GM19193 (cell line): ENCODE data around the gene CAPG.
A peak's percentile ranks its signal among the peaks of the same experiment; 100 is the strongest.

Experiments used
- POLR2A ChIP-seq: IDR thresholded peaks from 4 replicates; pipeline ENCODE4 v1.6.1; 2011; ENCODE audit not compliant: insufficient read depth, insufficient read length; ENCODE audit errors: extremely low read depth

CAPG gene, protein sequence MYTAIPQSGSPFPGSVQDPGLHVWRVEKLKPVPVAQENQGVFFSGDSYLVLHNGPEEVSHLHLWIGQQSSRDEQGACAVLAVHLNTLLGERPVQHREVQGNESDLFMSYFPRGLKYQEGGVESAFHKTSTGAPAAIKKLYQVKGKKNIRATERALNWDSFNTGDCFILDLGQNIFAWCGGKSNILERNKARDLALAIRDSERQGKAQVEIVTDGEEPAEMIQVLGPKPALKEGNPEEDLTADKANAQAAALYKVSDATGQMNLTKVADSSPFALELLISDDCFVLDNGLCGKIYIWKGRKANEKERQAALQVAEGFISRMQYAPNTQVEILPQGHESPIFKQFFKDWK

DNA sequence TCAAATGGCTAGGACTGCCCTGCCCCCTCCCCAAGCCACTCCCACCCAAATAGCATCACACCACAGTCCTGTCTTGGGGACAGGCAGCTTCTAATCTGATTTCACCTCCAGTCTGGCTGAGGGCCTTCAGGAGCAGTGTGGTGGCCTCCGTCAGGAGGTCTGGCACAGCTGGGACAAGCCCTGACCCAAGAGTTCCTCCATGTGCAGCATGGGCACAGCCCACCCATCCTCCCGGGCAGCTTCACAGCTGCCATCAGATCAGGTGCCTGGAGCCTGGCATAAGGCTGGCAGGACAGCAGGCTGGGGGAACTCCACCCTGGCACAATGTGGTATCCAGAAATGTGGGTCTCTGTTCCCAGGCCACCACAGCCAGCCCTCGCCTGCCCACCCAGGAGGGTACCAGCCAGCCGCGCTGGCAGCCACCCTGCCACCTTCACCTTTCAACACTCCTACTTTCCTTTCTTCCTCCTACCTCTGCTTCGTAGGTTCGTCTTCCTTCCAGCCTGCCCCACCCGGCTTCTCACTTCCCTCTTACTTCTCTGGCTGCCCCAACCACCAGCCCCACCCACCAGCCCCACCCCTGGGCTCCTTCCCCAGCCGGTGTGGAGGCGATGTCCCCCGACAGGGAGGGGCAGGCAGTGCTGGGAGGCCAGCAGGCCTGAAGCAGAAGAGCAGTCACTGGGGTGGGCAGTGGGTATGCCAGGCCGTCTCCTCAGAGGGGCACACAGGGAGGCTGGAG, at the start of gene CAPG:
Gene CAPG (minus strand): TSS at position 522 of the 739 bp plus-strand sequence. CDS start 8,221 bp downstream, outside the sequence.
- TF ChIP-seq POLR2A = peak; percentile 56

DNA sequence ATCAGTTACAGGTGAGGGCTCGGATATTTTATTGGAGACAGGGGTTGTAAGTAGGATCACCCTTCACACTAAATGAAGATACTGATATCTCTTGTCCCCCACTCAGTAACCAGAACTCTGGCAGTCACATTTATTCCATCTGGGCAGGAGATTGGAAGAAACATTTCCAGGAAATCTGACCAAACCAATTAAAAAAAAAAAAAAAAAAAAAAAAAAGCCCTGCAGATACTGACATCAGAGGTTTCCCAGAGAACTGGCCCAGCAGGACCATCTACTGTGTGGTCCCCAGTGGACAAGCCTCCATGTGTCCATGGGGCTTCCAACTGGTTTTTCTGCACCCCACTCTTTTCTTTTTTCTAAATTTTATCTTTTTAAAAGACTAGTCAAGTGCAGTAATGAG, 49.6 kb upstream of the CAPG start:
- TF ChIP-seq POLR2A = no peak

DNA sequence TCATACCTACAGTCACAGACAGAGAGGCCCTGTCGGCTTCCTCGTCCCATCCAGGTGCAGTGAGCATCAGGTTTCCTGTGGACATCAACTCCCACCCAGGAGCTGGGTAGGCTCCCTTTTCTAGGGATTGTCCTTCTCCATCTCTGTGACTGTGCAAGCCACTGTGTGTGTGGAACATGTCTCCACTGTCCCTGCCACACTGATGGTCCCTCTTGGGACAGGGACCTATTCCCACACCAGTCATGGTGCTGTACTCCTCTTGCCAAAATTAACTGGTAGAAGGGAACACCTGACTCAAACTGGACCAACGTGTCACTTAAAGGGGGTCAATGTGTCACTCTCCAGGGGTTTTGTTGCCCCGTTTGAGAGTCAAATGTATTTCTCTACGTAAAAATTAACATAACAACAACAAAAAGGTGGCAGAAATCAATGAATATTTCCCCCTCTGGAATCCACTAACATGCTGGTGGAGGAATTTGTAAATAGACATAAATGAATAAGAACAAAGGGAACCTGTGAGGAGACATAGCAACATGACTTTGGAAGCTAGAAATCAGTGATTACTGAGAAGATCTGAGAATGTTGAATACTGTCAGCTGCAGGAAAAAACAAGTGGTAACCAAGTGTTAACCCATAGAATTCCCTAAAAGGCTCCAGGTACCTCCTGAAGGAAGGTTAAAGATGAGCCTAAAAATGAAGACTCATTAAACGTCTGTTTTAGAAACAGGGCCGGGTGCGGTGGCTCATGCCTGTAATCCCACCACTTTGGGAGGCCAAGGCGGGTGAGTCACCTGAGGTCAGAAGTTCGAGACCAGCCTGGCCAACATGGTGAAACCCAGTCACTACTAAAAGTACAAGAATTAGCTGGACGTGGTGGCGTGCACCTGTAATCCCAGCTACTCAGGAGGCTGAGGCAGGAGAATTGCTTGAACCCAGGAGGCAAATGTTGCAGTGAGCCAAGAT, 48.7 kb upstream of the CAPG start:
- no peak for TF ChIP-seq POLR2A

DNA sequence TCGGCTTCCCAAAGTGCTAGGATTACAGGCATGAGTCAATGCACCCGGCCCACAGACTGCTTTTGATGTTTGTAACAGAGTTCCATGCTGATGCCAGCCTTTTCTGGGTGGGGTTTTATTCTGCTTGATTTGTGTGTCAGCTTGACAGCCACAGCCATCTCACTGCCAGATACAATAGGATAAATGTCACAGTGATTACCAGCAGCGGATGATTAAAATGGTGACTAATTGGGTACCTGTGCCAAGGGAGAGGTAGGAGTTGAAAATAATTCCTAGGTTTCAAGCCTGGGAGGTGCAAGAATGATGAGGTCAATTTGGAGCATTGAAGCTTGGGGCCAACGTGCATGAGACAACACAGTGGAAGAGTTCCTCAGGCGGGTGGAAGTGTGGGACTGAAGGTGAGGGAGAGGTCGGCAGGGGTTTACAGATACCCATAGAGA, 47.7 kb upstream of the CAPG start:
- TF ChIP-seq POLR2A = no peak

DNA sequence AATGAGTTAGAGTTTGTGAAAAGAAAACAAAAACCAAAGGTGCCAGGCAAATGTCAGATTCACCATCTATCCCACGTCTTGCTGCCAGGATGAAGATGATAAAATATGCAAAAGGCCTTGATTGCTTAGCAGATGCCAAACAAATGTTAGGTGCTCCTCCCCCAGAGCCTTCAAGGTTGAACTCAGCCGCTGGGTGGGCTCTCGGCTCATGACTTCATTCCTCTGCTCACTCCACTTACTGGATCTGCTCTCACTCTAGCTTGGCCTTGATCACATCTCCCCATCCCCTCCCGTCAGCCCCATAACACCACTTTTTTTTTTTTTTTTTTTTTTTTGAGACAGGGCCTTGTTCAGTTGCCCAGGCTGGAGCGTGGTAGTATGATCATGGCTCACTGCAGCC, 46.9 kb upstream of the CAPG start:
- TF ChIP-seq POLR2A = no peak

DNA sequence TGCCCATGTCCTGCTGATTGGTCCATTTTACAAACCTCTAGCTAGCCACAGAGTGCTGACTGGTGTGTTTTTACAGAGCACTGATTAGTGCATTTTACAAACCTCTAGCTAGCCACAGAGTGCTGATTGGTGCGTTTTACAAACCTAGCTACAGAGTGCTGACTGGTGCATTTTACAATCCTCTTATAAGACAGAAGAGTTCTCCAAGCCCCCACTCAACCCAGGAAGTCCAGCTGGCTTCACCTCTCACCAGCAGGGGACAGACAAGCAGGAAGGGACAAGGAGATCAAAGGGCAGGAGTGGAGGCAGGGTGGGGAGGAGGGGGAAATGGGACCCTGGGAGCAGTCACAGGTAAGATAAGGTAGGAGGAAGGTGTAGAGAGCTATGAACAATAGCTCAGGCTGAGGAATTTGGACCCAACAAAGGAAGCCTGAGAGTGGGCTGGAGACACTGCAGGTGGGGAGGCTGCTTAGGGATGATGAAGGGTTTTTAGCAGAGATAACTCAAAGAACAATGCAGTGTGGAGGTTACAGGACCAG, 45.5 kb upstream of the CAPG start:
- no peak for TF ChIP-seq POLR2A

DNA sequence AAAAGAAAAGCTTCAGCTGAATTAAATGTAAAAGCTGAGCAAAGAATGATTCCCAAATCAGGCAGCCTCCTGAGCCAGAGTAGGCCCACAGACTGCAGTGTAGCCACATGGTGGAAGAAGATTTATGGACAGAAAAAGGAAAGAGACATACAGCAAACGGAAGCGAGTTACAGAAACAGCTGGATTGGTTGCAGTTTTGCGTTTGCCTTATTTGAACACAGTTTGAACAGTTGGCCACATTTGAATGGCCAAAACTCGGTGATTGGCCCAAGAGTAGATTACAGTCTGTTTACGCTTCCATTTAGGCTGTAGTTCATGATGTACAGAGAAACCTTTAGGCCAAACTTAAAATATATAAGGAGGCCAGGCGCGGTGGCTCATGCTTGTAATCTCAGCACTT, 43.4 kb upstream of the CAPG start:
- no peak for TF ChIP-seq POLR2A

DNA sequence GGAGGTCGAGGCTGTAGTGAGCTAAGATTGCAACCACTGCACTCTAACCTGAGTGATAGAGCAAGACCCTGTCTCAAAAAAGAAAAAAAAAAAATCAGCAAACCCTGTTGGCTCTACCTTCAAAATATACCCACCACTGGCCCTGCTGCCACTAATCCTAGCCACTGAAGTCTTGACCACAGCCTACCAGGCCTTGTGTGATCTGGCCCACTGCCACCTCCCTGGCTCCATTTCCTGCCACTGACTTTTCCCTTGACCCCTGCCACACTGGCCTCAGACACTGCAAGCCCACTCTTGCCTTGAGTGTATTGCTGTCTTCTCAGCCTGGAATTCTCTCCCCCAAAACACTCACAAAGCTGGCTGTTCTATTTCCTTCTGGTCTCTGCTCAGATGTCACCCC, 42.1 kb upstream of the CAPG start:
- no peak for TF ChIP-seq POLR2A

DNA sequence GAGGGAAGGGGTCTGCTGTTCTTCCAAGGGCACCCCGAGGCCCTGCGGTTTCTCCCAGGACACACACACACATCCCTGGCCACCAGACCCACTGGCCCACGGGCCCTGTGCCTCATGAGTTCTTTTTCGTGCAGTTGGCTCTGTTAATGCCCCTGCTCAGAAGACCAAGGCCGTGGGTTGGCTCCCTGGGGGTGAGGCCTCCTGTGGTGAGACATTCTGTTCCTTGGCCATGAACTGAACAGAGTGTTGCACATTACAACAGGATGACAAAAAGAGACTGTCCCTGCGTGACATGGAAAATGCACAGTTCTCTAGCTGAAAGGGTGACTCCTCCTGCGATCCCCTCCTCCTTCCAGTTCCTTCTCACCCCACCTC, 39.0 kb upstream of the CAPG start:
- TF ChIP-seq POLR2A = no peak

DNA sequence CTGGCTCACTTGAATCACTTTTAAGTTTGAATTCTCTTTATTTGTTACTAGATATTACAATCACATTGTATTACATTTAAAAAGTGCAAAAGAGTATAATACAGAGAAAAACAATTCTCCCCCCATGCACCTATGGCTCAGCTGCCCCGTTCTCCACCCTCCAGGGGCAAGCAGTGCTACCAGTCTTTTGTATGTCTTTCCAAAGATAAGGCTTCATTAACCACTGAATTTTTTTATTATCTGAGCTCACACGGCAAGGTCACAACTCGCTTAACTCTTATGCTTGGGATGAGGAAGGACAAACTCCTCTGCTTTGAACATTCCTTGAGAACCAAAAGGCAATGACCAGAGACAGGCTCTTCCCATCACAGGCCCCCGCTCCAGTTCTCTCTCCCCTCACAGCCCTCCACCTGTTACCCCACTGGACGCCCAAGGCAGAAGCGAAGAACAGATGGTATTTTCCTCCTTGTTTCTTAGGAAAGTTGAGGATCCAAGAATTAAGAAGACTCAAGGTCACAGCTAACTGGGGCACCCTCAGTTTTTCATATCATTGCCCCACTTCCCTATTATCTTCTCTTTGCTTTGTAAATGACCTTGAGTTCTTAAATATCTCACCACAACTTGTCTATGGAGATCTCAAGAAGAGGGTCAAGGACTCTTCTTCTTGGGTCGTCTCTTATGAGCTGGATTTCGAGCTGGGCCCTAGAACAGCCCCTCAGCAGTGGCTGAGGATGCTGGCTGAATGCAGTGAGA, 38.5 kb upstream of the CAPG start:
- TF ChIP-seq POLR2A = no peak

DNA sequence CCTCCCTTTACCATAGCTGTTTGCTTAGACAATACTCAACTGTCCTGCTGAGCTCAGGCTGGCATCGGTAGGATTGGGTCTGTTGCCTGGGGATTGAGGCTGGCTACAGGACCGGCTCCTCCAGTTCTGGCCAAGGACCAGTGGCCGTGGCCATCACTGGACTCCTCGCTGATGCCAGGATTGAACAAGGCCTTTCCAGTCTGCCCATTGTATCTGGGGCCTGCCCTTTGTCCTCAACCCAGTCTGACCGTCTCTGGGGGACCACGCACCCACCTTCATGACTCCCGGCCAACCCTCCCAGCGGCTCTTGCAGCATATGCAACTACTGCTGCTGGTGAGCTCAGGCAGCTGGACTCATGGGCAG, 37.0 kb upstream of the CAPG start:
- no peak for TF ChIP-seq POLR2A

DNA sequence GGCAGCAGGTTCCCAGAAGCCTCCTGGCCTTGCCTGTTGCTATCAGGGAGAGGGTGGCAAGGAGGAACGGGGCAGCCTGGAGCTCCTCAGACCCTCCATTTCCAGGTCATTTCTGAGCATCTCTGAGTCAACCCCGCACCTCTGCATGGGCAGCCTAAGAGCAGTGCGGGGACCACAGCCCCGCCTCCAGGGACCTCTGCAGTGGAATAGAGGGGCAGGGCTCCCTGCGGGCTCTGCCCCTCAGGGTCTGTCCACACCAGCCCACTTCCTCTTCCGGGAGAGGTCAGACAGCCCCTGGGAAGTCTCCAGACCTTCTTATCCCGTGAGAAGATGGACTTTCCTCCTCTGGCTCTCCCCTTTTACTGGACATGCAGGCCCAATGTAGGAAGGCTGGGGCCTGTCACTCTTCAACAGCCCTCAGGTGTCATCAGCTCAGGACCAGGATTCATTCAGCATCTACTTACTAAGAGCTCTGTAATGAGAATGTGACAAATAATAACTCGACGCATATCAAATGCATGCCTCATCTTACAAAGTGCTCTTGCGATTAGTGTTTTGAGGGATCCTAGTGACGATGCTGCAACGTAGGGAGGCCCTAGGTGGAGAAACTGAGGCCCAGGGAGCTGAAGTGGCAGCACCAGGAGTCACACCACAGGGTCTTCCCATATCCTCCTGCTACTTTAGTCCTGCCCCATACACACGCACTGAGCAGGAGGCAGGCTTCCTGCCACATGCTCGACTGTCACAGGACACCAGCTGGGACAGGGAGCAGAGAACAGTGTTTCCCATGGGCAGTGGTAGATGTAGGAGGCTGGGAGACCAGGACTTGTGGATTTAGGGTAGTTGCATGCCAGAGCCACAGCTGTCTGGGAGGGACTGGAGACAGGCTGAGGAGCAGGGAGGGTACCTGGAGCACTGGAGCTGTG, 36.4 kb upstream of the CAPG start:
- no peak for TF ChIP-seq POLR2A
